GM12891 (cell line): ENCODE measurements around the gene CFAP92.

ENCODE experiments used
- PAX5 ChIP-seq: IDR thresholded peaks from 2 replicates; pipeline ENCODE4 v1.6.1; 2011; ENCODE audit warnings: low read length, moderate library complexity, mild to moderate bottlenecking; ENCODE audit not compliant: insufficient read depth, severe bottlenecking
- POLR2A ChIP-seq: IDR thresholded peaks from 2 replicates; pipeline ENCODE4 v1.6.1; 2011; ENCODE audit warnings: low read depth, low read length, control low read depth
- POLR2AphosphoS5 ChIP-seq: IDR thresholded peaks from 2 replicates; pipeline ENCODE4 v1.6.1; 2011; ENCODE audit warnings: low read depth, low read length, control low read depth
- TAF1 ChIP-seq: IDR thresholded peaks from 2 replicates; pipeline ENCODE4 v1.6.1; 2011; ENCODE audit warnings: low read depth, low read length, control low read depth

- TF ChIP-seq POLR2A (no peak), TAF1 (no peak), POLR2AphosphoS5 (no peak), PAX5 (no peak)
Observed at GRCh38 chr3:128863560-128863959, 130.3 kb downstream of the CFAP92 start.
